Measurements from ENCODE around the gene DISC1.

Gene DISC1

GRCh38 chr1:231856426-231856825 lies 229.8 kb downstream of the DISC1 start:
- no peak for DNase-seq (ENCODE audit: low spot score)
- TF ChIP-seq, protein P1, sequence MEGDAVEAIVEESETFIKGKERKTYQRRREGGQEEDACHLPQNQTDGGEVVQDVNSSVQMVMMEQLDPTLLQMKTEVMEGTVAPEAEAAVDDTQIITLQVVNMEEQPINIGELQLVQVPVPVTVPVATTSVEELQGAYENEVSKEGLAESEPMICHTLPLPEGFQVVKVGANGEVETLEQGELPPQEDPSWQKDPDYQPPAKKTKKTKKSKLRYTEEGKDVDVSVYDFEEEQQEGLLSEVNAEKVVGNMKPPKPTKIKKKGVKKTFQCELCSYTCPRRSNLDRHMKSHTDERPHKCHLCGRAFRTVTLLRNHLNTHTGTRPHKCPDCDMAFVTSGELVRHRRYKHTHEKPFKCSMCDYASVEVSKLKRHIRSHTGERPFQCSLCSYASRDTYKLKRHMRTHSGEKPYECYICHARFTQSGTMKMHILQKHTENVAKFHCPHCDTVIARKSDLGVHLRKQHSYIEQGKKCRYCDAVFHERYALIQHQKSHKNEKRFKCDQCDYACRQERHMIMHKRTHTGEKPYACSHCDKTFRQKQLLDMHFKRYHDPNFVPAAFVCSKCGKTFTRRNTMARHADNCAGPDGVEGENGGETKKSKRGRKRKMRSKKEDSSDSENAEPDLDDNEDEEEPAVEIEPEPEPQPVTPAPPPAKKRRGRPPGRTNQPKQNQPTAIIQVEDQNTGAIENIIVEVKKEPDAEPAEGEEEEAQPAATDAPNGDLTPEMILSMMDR (IDR thresholded peaks at IDR 0.05; ENCODE audit: extremely low read depth, missing control alignments), result no peak

DNA sequence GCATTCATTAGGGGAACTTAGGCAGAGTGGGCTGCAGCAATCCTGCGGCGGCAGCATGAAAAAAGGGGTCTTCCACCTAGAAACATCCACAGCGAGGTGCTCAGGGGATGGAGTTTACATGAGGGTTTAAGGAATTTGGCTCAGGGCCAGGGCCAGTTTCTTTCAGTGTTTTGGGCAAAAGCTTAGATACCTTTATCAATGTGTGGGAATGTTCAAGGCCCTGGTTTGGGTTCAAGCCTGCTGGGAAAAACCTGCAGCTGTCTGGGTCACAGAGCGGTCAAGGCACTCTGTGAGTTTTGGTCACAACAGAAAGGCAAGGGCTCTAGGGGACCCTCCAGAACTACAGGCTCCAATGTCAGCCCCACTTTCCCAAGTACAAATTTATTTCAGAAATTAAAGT lies 230.3 kb downstream of the DISC1 start:
- DNase-seq (ENCODE audit: low spot score), result no peak
- TF ChIP-seq, protein P1 (IDR thresholded peaks at IDR 0.05; ENCODE audit: extremely low read depth, missing control alignments), result no peak

DNA sequence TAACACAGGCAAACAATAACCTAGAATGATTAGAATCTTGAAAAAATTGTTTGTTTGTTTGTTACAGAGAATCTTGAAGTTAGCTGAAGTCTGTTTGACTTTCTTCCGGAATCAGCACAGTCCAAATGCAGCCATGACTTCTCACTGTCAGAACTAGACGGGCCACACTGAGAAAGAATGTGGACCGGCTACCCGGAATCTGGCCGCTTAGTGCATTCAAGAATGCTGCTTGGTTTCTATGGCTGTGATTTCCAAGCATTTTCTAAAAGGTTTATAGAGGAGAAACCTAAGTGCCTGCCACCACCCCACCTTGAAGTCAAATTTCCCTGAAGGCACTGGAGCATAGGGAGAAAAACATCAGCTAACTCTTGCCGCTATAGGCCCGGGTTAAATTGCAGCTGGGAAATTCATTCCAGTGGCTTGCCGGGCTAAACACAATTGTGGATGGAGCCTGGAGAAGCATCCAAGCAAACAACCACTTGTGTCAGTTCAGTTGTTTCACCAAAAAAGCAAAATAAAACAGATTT lies 231.1 kb downstream of the DISC1 start:
- DNase-seq (ENCODE audit: low spot score), result no peak
- TF ChIP-seq, protein P1 (IDR thresholded peaks at IDR 0.05; ENCODE audit: extremely low read depth, missing control alignments), result no peak

DNA sequence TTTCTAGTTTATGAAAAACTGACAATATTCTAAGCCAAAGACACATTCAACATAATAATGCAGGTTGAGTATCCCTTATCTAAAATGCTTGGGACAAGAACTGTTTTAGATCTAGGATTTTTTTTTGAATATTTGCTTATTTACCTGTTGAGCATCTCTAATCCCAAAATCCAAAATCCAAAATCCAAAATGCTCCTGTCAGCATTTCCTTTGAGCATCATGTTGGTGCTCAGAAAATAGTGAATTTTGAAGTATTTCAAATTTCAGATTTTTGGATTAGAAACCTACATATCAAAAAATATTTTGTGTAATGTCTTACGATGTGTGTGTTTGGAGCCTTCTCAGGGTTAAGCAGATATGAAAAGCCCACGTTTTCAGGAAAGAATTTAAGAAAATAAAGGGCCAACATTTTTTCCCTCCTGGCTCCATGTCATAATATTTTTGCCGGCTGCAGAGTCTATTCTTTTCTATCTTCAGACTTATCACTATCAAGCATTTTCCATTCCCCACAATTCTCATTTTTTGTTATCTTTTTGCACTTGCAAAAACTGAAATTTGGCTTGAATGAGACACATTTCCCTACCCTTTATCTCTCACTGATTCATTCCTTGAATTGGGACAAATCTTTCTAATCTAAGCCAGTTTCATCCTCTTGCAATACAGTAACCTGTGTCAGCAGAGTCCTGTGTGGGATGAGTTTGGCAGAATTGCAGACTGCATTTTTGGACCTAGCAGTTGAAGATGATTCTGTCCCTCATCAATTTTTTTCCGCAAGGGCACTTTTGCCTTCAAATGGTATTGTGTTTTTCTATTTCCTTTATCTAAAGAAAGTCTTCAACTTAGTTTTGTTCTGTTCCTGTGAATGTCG lies 233.9 kb downstream of the DISC1 start:
- TF ChIP-seq, protein P1 (IDR thresholded peaks at IDR 0.05; ENCODE audit: extremely low read depth, missing control alignments), result no peak
- no peak for DNase-seq (ENCODE audit: low spot score)

DNA sequence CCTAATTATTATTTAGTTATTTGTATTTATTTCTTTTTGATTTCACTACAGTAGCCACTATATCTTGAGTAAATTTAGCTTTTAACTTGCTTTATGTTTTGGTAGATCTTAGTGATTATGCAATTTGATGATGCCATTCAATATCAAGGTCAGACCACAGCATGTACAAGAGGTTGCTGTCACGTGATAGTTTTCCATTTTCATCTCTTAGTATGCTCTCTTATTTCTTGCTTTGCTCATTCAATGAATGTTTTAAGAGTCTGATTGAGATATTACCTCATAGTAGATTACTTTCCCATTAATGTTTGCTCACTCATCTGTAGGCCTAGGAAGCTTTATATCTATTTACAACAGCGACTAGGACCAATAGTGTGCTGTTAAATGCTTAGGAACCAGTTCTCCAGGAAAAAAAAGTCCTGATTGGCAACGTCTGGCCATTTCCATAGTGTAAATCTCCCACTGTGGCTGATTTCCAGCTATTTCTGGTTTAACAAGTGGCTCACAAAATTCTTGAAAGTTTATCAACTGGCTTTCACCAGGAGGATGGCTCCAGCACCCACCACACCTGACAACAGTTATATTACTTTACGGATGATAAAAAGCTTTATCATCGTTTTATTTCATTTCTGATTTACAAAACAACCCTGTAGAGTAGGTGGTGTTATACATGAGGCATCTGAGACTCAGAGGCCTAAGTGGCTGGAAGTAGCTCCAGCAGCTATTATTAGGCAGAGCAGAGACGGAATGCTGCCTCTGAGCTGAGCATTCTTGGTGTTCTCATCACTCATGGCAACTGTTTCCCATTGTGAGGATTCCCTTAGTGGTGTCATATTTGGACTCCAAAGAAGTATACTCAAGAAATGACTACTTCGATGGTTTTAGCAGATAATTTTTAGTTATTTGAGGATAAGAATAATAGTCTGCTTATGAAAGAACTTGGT lies 235.2 kb downstream of the DISC1 start:
- TF ChIP-seq, protein P1 (IDR thresholded peaks at IDR 0.05; ENCODE audit: extremely low read depth, missing control alignments), result no peak
- no peak for DNase-seq (ENCODE audit: low spot score)

- no peak for DNase-seq (ENCODE audit: low spot score)
- TF ChIP-seq, protein P1 (IDR thresholded peaks at IDR 0.05; ENCODE audit: extremely low read depth, missing control alignments), result no peak
These were observed 236.0 kb downstream of the DISC1 start for GRCh38 chr1:231862611-231863010.

Measured in GM20000 (cell line).